Naive thymus-derived CD4-positive, alpha-beta T cell (primary cell): ENCODE data around the gene TNRC6A. TPM values are rescaled to one million over a fixed set of nuclear protein-coding genes. Genes with fewer than 3 reads are reported as not detected.
"Not testable (repeated sequence)": the region's sequence is repeated elsewhere in the genome, so short reads cannot be mapped to it uniquely, and the experiment has no call there.

Experiments
- ATAC-seq: fragments of 150-1000 bp; cut with Tn5 transposase; 2 replicates; pipeline ENCODE4 v1.10.0; 2021; ENCODE audit warnings: mild to moderate bottlenecking, moderate library complexity
- CTCF ChIA-PET: fragments of 350-600 bp; sonication (Branson Sonifier 250); formaldehyde crosslinking; loops from one replicate; lab custom pipeline; 2021; ENCODE audit warnings: antibody characterized with exemption; lab: Charles Lee
- POLR2A ChIA-PET: fragments of 350-600 bp; sonication (Branson Sonifier 250); formaldehyde crosslinking; loops from one replicate; lab custom pipeline; 2021; ENCODE audit warnings: antibody characterized with exemption, inconsistent platforms; lab: Charles Lee
- DNase-seq, 9 donors: peaks; one replicate each; pipeline versions ENCODE4 v3.0.0 to v3.0.0-alpha.2; 2020 to 2022; ENCODE audit warnings: mixed read lengths in 1 of 9
- H3K27ac ChIP-seq: one replicate; pipeline ENCODE4 v1.7.0; 2013; ENCODE audit warnings: mild to moderate bottlenecking, low read depth, low read length, moderate library complexity
- H3K27me3 ChIP-seq, 2 donors: one replicate each; pipeline ENCODE4 v1.7.0; 2013; ENCODE audit warnings: low read length in 2 of 2, mild to moderate bottlenecking in 2 of 2, moderate library complexity in 2 of 2; ENCODE audit not compliant: control insufficient read depth in 2 of 2, insufficient read depth in 2 of 2
- H3K36me3 ChIP-seq, 3 experiments: 1 replicate in 2 of 3; 2 replicates in 1 of 3; pipeline ENCODE4 v1.7.0; 2013; ENCODE audit warnings: low read length in 3 of 3, mild to moderate bottlenecking in 3 of 3, moderate library complexity in 1 of 3; ENCODE audit not compliant: insufficient read depth in 3 of 3, control insufficient read depth in 2 of 3
- H3K4me1 ChIP-seq, 2 donors: one replicate each; pipeline ENCODE4 v1.7.0; 2013; ENCODE audit warnings: low read length in 2 of 2, mild to moderate bottlenecking in 2 of 2, moderate library complexity in 1 of 2; ENCODE audit not compliant: control insufficient read depth in 2 of 2, insufficient read depth in 2 of 2
- H3K4me3 ChIP-seq: 2 replicates; pipeline ENCODE4 v1.7.0; 2013; ENCODE audit warnings: mild to moderate bottlenecking, low read length
- H3K9me3 ChIP-seq, 3 experiments: 1 replicate in 2 of 3; 2 replicates in 1 of 3; pipeline ENCODE4 v1.7.0; 2013; ENCODE audit warnings: low read length in 3 of 3; ENCODE audit not compliant: control insufficient read depth in 2 of 3
- H3K27ac Mint-ChIP-seq, 9 donors: one replicate each; pipeline ENCODE4 v1.8.0; 2020 to 2022; ENCODE audit warnings: mixed read lengths in 9 of 9, mild to moderate bottlenecking in 8 of 9, moderate library complexity in 5 of 9, inconsistent platforms in 2 of 9
- H3K27me3 Mint-ChIP-seq, 5 donors: one replicate each; pipeline ENCODE4 v1.8.0; 2021 to 2022; ENCODE audit warnings: mixed read lengths in 5 of 5, mild to moderate bottlenecking in 1 of 5
- H3K36me3 Mint-ChIP-seq, 5 donors: one replicate each; pipeline ENCODE4 v1.8.0; 2020 to 2022; ENCODE audit warnings: mixed read lengths in 5 of 5, mild to moderate bottlenecking in 3 of 5, inconsistent platforms in 1 of 5
- H3K4me1 Mint-ChIP-seq, 7 donors: one replicate each; pipeline ENCODE4 v1.8.0; 2020 to 2022; ENCODE audit warnings: mixed read lengths in 7 of 7, mild to moderate bottlenecking in 3 of 7, inconsistent platforms in 1 of 7
- H3K4me3 Mint-ChIP-seq, 10 donors: one replicate each; pipeline ENCODE4 v1.8.0; 2020 to 2022; ENCODE audit warnings: mild to moderate bottlenecking in 10 of 10, mixed read lengths in 10 of 10, moderate library complexity in 6 of 10, inconsistent platforms in 2 of 10
- H3K9me3 Mint-ChIP-seq, 11 donors: one replicate each; pipeline ENCODE4 v1.8.0; 2020 to 2022; ENCODE audit warnings: mixed read lengths in 11 of 11, mild to moderate bottlenecking in 4 of 11, inconsistent platforms in 1 of 11, moderate library complexity in 1 of 11
- intact Hi-C, 2 donors: fragments of 100-400 bp; cut with micrococcal nuclease; formaldehyde crosslinking; loops; one replicate each; pipeline ENCODE4 v1.15.1; 2023
- polyA plus RNA-seq, 2 donors: library from polyadenylated mRNA; unstranded; fragments of 300-500 nt; fragmentation: Illumina TruSeq; gene quantifications; one replicate each; pipeline ENCODE4 v1.2.3, GENCODE V29; 2021
- total RNA-seq, 6 experiments: library from RNA in 5 of 6; stranded (reverse) in 5 of 6; gene quantifications; 1 replicate in 5 of 6; 2 replicates in 1 of 6; pipeline ENCODE4 v1.2.3 and lab custom pipeline; 2021 to 2026

TNRC6A gene
- total and polyA plus RNA-seq, 7 experiments from 2014 or later, result 13.4 to 110 (median 75.2) TPM

DNA sequence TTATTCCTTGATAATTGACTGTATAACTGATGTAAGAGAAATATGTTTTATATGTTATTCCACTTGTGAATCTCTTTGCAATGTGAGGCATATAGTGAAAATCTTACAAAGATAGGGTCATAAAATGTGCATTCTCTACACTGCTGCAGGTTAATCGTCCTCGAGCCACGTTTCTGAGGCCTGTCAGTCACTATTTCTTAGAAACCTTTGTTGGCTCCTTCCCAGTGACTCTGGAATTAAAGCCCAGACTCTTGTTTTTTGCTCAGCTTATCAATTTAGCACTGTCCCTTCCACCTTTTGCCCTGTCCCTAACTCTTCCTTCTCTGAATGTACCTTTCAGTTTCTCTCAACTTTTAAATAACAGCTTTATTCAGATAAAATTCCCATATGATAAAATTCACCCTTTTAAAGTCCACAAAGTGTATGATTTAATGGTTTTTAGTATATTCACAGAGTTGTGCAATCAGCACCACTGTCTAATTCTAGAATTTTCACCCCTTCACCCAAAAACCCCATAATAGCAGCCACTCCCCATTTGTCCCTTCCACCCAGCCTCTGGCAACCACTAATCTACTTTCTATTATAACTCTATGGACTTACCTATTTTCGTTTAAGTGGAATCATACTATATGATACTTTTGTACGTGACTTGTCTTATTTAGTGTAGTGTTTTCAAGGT is 8.6 kb downstream of the TNRC6A start:
- no peaks in the 10 kb centered on the region for H3K9me3 ChIP-seq
- ChIA-PET CTCF (no interaction called here), POLR2A (interaction anchor here (0.6 to 2.3 kb wide), 2 partner anchors 10 to 880 kb away, joined by 3 to 5 read pairs; no protein-coding TSS in a partner anchor)
- ATAC-seq (no peak), DNase-seq (no peak)
- intact Hi-C loops, result loop anchor here in 1 of 2 donors (10.0 kb wide), 1 partner anchor 367 kb away; no protein-coding TSS in a partner anchor
- Mint-ChIP-seq H3K27me3 (no peaks in the 10 kb centered on the region), H3K27ac (peak overlapping the region in 1 of 9 donors; percentile 7), H3K4me1 (peaks cover 49 to 100% (median 97%) of the 10 kb centered on the region in 7 donors), H3K36me3 (peaks cover 0 to 32% (median 17%) of the 10 kb centered on the region in 5 donors), H3K9me3 (no peaks in the 10 kb centered on the region), H3K4me3 (peak overlapping the region in 9 of 10 donors; percentile 7 to 60 (median 27))
- H3K4me3 ChIP-seq, result no peak overlapping the region
- no peak overlapping the region for H3K27ac ChIP-seq
- peaks cover 0 to 3% (median 0%) of the 10 kb centered on the region in 3 experiments for H3K36me3 ChIP-seq
- peaks cover 3 to 48% of the 10 kb centered on the region in 2 donors for H3K4me1 ChIP-seq
- no peaks in the 10 kb centered on the region for H3K27me3 ChIP-seq

DNA sequence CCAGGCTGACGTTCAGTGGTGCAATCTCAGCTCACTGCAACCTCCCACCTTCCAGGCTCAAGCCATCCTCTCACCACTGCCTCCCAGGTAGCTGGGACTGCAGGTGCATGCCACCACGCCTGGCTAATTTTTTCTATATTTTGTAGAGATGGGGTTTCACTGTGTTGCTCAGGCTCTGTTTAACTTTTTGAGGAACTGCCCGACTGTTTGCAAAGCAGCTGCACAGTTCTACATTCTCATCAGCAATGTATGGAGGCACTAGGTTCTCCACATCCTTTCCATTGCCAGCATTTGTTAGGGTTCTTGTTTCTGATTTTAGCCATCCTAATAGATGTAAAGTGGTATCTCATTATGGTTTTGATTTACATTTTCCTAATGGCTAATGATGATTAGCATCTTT is 9.4 kb downstream of the TNRC6A start:
- peaks cover 3 to 51% of the 10 kb centered on the region in 2 donors for H3K4me1 ChIP-seq
- Mint-ChIP-seq H3K4me3 (peak overlapping the region in 7 of 10 donors; percentile 15 to 64 (median 38)), H3K9me3 (no peaks in the 10 kb centered on the region), H3K36me3 (peaks cover 0 to 27% (median 10%) of the 10 kb centered on the region in 5 donors), H3K27me3 (no peaks in the 10 kb centered on the region), H3K27ac (peak overlapping the region in 1 of 9 donors; percentile 23), H3K4me1 (peaks cover 43 to 100% (median 96%) of the 10 kb centered on the region in 7 donors)
- DNase-seq (no peak), ATAC-seq (no peak)
- intact Hi-C loops, result loop anchor here in 1 of 2 donors (10.0 kb wide), 1 partner anchor 366 kb away; no protein-coding TSS in a partner anchor
- H3K4me3 ChIP-seq, result no peak overlapping the region
- no peak overlapping the region for H3K27ac ChIP-seq
- no peaks in the 10 kb centered on the region for H3K27me3 ChIP-seq
- ChIA-PET POLR2A (interaction anchor here (1.1 kb wide), 1 partner anchor 14 kb away, joined by 3 read pairs; no protein-coding TSS in a partner anchor), CTCF (interaction anchor here (0.7 kb wide), 1 partner anchor 20 kb away, joined by 3 read pairs; no protein-coding TSS in a partner anchor)
- no peaks in the 10 kb centered on the region for H3K36me3 ChIP-seq
- H3K9me3 ChIP-seq, result no peaks in the 10 kb centered on the region

DNA sequence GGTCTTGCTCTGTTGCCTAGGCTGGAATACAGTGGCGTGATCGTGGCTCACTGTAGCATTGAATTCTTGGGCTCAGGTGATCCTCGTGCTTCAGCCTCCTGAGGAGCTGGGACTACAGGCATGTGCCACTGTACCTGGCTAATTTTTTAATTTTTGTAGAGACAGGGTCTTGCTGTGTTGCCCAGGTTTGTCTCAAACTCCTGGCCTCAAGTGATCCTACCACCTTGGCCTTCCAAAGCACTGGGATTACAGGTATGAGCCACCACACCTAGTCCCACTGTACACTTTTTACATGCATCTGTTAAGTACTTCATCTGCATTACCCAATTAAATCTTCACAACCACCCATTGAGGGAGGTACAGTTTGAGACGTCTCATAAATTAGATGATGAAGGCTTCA is 12.4 kb downstream of the TNRC6A start:
- intact Hi-C loops, result loop anchor here in 1 of 2 donors (2.0 kb wide), 1 partner anchor 19 kb away; no protein-coding TSS in a partner anchor
- no peak for DNase-seq
- Mint-ChIP-seq H3K9me3 (no peaks in the 10 kb centered on the region), H3K27me3 (no peaks in the 10 kb centered on the region), H3K4me1 (peaks cover 59 to 100% (median 98%) of the 10 kb centered on the region in 7 donors), H3K4me3 (peak overlapping the region in 6 of 10 donors; percentile 7 to 60 (median 18)), H3K36me3 (peaks cover 4 to 31% (median 14%) of the 10 kb centered on the region in 5 donors), H3K27ac (peak overlapping the region in 2 of 9 donors; percentile 8 to 48)
- CTCF ChIA-PET, result no interaction called here
- Histone ChIP-seq H3K36me3 (no peaks in the 10 kb centered on the region), H3K4me1 (peaks cover 3 to 57% of the 10 kb centered on the region in 2 donors), H3K27me3 (no peaks in the 10 kb centered on the region), H3K27ac (no peak overlapping the region), H3K9me3 (no peaks in the 10 kb centered on the region), H3K4me3 (no peak overlapping the region)
- ATAC-seq, result no peak
- POLR2A ChIA-PET, result interaction anchor here (1.5 to 1.8 kb wide), 2 partner anchors 12 to 13 kb away, joined by 3 to 7 read pairs; no protein-coding TSS in a partner anchor

DNA sequence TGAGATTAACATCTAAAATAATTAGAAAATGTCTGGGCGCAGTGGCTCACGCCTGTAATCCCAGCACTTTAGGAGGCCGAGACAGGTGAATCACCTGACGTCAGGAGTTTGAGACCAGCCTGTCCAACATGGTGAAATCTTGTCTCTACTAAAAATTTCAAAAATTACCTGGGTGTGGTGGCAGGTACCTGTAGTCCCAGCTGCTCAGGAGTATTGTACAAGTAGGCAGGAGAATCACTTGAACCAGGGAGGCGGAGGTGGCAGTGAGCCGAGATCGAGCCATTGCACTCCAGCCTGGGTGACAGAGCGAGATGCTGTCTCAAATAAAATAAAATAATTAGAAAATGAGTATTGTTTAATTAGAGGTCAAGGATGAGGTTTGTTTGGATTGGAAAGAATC is 13.2 kb downstream of the TNRC6A start:
- H3K4me1 Mint-ChIP-seq, result peaks cover 59 to 100% (median 98%) of the 10 kb centered on the region in 7 donors
- intact Hi-C loops, result loop anchor here in 1 of 2 donors (2.0 kb wide), 1 partner anchor 20 kb away; no protein-coding TSS in a partner anchor

DNA sequence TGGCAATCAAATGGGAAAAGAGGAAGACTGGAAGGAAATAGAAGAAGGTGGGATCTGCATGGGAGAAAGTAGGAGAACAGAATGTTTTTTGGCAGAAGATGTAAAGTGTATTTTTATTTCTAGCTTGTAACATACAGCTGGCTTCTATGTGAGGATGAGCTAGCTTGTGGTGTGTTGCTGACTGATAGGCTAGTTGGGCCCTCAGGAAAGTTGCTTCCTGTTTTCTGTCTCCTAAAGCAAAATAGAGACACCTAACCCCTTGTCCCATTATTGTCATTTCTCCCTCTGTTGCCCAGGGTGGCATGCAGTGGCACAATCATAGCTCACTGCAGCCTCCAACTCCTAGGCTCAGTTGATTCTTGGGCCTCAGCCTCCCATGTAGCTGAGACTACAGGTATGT is 15.9 kb downstream of the TNRC6A start:
- Mint-ChIP-seq H3K4me3 (peak overlapping the region in 6 of 10 donors; percentile 19 to 51 (median 30)), H3K27me3 (no peaks in the 10 kb centered on the region)

More for the DNA sequence above, 13.2 kb downstream of the TNRC6A start:
- Mint-ChIP-seq H3K27ac (peak overlapping the region in 1 of 9 donors; percentile 16), H3K36me3 (peaks cover 4 to 31% (median 14%) of the 10 kb centered on the region in 5 donors), H3K4me3 (peak overlapping the region in 7 of 10 donors; percentile 7 to 60 (median 18))
- H3K27me3 Mint-ChIP-seq, H3K9me3 Mint-ChIP-seq, ATAC-seq, H3K27ac ChIP-seq, H3K4me3 ChIP-seq, DNase-seq, CTCF ChIA-PET, H3K9me3 ChIP-seq, H3K36me3 ChIP-seq, H3K27me3 ChIP-seq: not testable (repeated sequence)
- peaks cover 10 to 59% of the 10 kb centered on the region in 2 donors for H3K4me1 ChIP-seq
- POLR2A ChIA-PET, result interaction anchor here (1.3 kb wide), 1 partner anchor 11 kb away, joined by 3 read pairs; no protein-coding TSS in a partner anchor

DNA sequence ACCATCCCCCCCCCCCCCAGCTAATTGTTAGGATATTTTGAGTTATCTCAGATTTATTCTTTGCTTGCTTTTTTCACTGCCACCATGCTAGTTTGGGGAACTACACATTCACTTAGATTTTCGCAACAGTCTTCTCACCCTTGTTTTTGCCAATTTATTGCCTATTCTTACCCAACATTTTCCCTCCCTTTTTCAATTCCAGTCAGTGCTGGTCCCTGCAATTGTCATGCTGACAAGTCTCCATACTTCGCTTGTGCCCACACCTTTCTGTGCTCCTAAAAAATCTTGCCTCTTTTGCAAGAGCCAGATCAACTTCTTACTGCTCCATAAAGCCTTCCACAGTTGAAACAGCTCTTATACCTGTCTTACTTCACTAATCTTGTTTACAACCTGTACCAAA is 16.3 kb downstream of the TNRC6A start:
- ATAC-seq (no peak), DNase-seq (no peak)
- POLR2A ChIA-PET, result interaction anchor here (0.5 to 0.9 kb wide), 2 partner anchors 17 to 22 kb away, joined by 3 read pairs; no protein-coding TSS in a partner anchor
- Mint-ChIP-seq H3K36me3 (peaks cover 8 to 33% (median 14%) of the 10 kb centered on the region in 5 donors), H3K9me3 (no peaks in the 10 kb centered on the region), H3K27ac (peak overlapping the region in 4 of 9 donors; percentile 1 to 81 (median 58)), H3K4me3 (peak overlapping the region in 5 of 10 donors; percentile 23 to 63 (median 40)), H3K4me1 (peaks cover 61 to 98% (median 93%) of the 10 kb centered on the region in 7 donors), H3K27me3 (no peaks in the 10 kb centered on the region)
- Histone ChIP-seq H3K4me3 (no peak overlapping the region), H3K4me1 (peaks cover 11 to 48% of the 10 kb centered on the region in 2 donors), H3K9me3 (no peaks in the 10 kb centered on the region), H3K27me3 (no peaks in the 10 kb centered on the region), H3K36me3 (no peaks in the 10 kb centered on the region), H3K27ac (no peak overlapping the region)
- intact Hi-C loops, result loop anchor here in 1 of 2 donors (1.0 kb wide), 1 partner anchor 10 kb away; no protein-coding TSS in a partner anchor
- CTCF ChIA-PET, result no interaction called here

More for the DNA sequence above, 15.9 kb downstream of the TNRC6A start:
- Mint-ChIP-seq H3K9me3 (no peaks in the 10 kb centered on the region), H3K27ac (peak overlapping the region in 4 of 9 donors; percentile 3 to 55 (median 52)), H3K4me1 (peaks cover 62 to 98% (median 95%) of the 10 kb centered on the region in 7 donors), H3K36me3 (peaks cover 8 to 34% (median 16%) of the 10 kb centered on the region in 5 donors)
- Histone ChIP-seq H3K36me3 (no peaks in the 10 kb centered on the region), H3K4me1 (peaks cover 11 to 52% of the 10 kb centered on the region in 2 donors), H3K4me3 (no peak overlapping the region), H3K27me3 (no peaks in the 10 kb centered on the region), H3K9me3 (no peaks in the 10 kb centered on the region), H3K27ac (no peak overlapping the region)
- ChIA-PET CTCF (no interaction called here), POLR2A (interaction anchor here (0.9 kb wide), 1 partner anchor 17 kb away, joined by 3 read pairs; no protein-coding TSS in a partner anchor)
- DNase-seq (no peak), ATAC-seq (no peak)
- intact Hi-C loops, result no loop called here
